Liver (tissue), 9 donors: Measurements from ENCODE around the gene IRF9. TPM values are rescaled to one million over a fixed set of nuclear protein-coding genes. Genes with fewer than 3 reads are reported as not detected.

Experiments
- DNase-seq: peaks from one replicate; pipeline ENCODE4 v3.0.0-alpha.2; 2017; ENCODE audit warnings: low spot score
- H3K27ac ChIP-seq, 2 donors: one replicate each; pipeline ENCODE4 v1.7.0; 2013; ENCODE audit warnings: inconsistent platforms in 2 of 2, low read length in 2 of 2, control low read depth in 1 of 2, low read depth in 1 of 2, mild to moderate bottlenecking in 1 of 2
- H3K27me3 ChIP-seq, 4 donors: one replicate each; pipeline versions ENCODE4 v1.6.1 to v1.7.0; 2013; ENCODE audit warnings: low read length in 3 of 4, inconsistent platforms in 1 of 4, mild to moderate bottlenecking in 1 of 4, moderate library complexity in 1 of 4; ENCODE audit not compliant: control insufficient read depth in 4 of 4, insufficient read depth in 4 of 4
- H3K36me3 ChIP-seq, 4 donors: one replicate each; pipeline versions ENCODE4 v1.6.1 to v1.7.0; 2013; ENCODE audit warnings: low read length in 3 of 4, mild to moderate bottlenecking in 3 of 4, low read depth in 1 of 4, moderate library complexity in 1 of 4; ENCODE audit not compliant: control insufficient read depth in 4 of 4, insufficient read depth in 3 of 4
- H3K4me1 ChIP-seq, 4 donors: one replicate each; pipeline versions ENCODE4 v1.6.1 to v1.7.0; 2013; ENCODE audit warnings: low read length in 3 of 4, mild to moderate bottlenecking in 3 of 4, moderate library complexity in 1 of 4; ENCODE audit not compliant: control insufficient read depth in 4 of 4, insufficient read depth in 4 of 4
- H3K4me3 ChIP-seq, 3 donors: one replicate each; pipeline versions ENCODE4 v1.6.1 to v1.7.0; 2013; ENCODE audit warnings: low read length in 3 of 3, control low read depth in 1 of 3, low read depth in 1 of 3, mild to moderate bottlenecking in 1 of 3
- H3K9ac ChIP-seq, 2 donors: one replicate each; pipeline ENCODE4 v1.7.0; 2013; ENCODE audit warnings: low read length in 2 of 2, mild to moderate bottlenecking in 2 of 2, moderate library complexity in 2 of 2, control low read depth in 1 of 2, low read depth in 1 of 2
- H3K9me3 ChIP-seq, 4 donors: one replicate each; pipeline versions ENCODE4 v1.6.1 to v1.7.0; 2013; ENCODE audit warnings: low read length in 3 of 4; ENCODE audit not compliant: control insufficient read depth in 4 of 4
- EGR1 ChIP-seq, 2 donors: IDR thresholded peaks; 2 replicates each; pipeline ENCODE4 v1.6.1; 2016 to 2018; ENCODE audit warnings: antibody characterized with exemption in 2 of 2, low read depth in 2 of 2
- FOXA1 ChIP-seq: IDR thresholded peaks from 2 replicates; pipeline ENCODE4 v1.6.1; 2016; ENCODE audit warnings: antibody characterized with exemption
- FOXA2 ChIP-seq: IDR thresholded peaks from 2 replicates; pipeline ENCODE4 v1.6.1; 2016; ENCODE audit warnings: antibody characterized with exemption
- GABPA ChIP-seq, 2 donors: IDR thresholded peaks in 1 of 2; conservative IDR thresholded peaks in 1 of 2; 2 replicates each; pipeline ENCODE4 v1.6.1; 2016; ENCODE audit warnings: antibody characterized with exemption in 2 of 2, mild to moderate bottlenecking in 1 of 2, moderate library complexity in 1 of 2
- HNF4A ChIP-seq, 2 donors: conservative IDR thresholded peaks; 2 replicates each; pipeline ENCODE4 v1.6.1; 2016; ENCODE audit warnings: antibody characterized with exemption in 2 of 2, mild to moderate bottlenecking in 2 of 2
- HNF4G ChIP-seq: IDR thresholded peaks from 2 replicates; pipeline ENCODE4 v1.6.1; 2016; ENCODE audit warnings: antibody characterized with exemption
- JUND ChIP-seq, 2 donors: IDR thresholded peaks; 2 replicates each; pipeline ENCODE4 v1.6.1; 2016; ENCODE audit warnings: antibody characterized with exemption in 2 of 2
- RXRA ChIP-seq, 2 donors: IDR thresholded peaks; 2 replicates each; pipeline ENCODE4 v1.6.1; 2017 to 2018; ENCODE audit warnings: antibody characterized with exemption in 2 of 2, mild to moderate bottlenecking in 1 of 2
- SP1 ChIP-seq: IDR thresholded peaks from 2 replicates; pipeline ENCODE4 v1.6.1; 2018; ENCODE audit warnings: antibody characterized with exemption, mild to moderate bottlenecking
- TAF1 ChIP-seq: conservative IDR thresholded peaks from 2 replicates; pipeline ENCODE4 v1.6.1; 2016; ENCODE audit warnings: antibody characterized with exemption, mild to moderate bottlenecking
- YY1 ChIP-seq: IDR thresholded peaks from 2 replicates; pipeline ENCODE4 v1.6.1; 2016; ENCODE audit warnings: antibody characterized with exemption, mild to moderate bottlenecking
- WGBS: extraction: QIAGEN DNeasy Blood & Tissue Kit; methylation state at CpG from one replicate; pipeline ENCODE4 v1.1.7; 2013; 5-methylcytosine and 5-hydroxymethylcytosine counted together
- polyA plus RNA-seq, 2 donors: library from polyadenylated mRNA; stranded (reverse) in 1 of 2; unstranded in 1 of 2; fragments of 200-250 nt in 1 of 2; fragments of >200 nt in 1 of 2; fragmentation: Nextera tagmentation in 1 of 2; extraction: Ambion mirVana in 1 of 2; gene quantifications; one replicate each; pipeline versions ENCODE4 v1.2.1 to v1.2.3, GENCODE V29; 2013 to 2015
- total RNA-seq, 2 donors: library from RNA; depleted of rRNA; stranded (reverse); fragments of >200 nt; gene quantifications; one replicate each; pipeline ENCODE4 v1.2.3, GENCODE V29; 2014
- TF ChIP-seq, protein P1 (sequence below): IDR thresholded peaks from 2 replicates; pipeline ENCODE4 v1.6.1; 2016; ENCODE audit warnings: antibody characterized with exemption, mild to moderate bottlenecking
- TF ChIP-seq, protein P2 (sequence below): fragments of 150-350 bp; IDR thresholded peaks from 2 replicates; pipeline ENCODE4 v1.5.1; 2017; ENCODE audit warnings: improper control_type of control experiment, low read depth, low read length; ENCODE audit not compliant: missing input control
- TF ChIP-seq, protein P3 (sequence below): IDR thresholded peaks from 2 replicates; pipeline ENCODE4 v1.6.1; 2016; ENCODE audit warnings: antibody characterized with exemption
- donor health status: healthy.
- donor health status: healthy.
- donor health status: healthy.
- donor health status: healthy.
- donor health status: healthy.

IRF9 gene
- total and polyA plus RNA-seq, 4 donors, result 37.9 to 60.9 (median 51.0) TPM

DNA sequence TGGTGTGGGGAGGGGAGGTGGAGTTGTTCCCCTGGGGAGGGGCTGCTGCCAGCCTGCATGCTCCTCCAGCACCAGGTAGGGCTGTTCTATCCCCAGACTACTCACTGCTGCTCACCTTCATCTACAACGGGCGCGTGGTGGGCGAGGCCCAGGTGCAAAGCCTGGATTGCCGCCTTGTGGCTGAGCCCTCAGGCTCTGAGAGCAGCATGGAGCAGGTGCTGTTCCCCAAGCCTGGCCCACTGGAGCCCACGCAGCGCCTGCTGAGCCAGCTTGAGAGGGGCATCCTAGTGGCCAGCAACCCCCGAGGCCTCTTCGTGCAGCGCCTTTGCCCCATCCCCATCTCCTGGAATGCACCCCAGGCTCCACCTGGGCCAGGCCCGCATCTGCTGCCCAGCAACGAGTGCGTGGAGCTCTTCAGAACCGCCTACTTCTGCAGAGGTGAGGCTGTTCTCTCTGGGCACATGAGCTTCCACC is 3.5 kb downstream of the IRF9 start:
- WGBS, result 95% methylated on average over 14 of the region's 14 CpGs
- Histone ChIP-seq H3K27ac (no peak overlapping the region), H3K27me3 (no peaks in the 10 kb centered on the region), H3K9ac (no peak overlapping the region), H3K4me3 (no peak overlapping the region), H3K9me3 (no peaks in the 10 kb centered on the region), H3K36me3 (peaks cover 21 to 55% (median 39%) of the 10 kb centered on the region in 4 donors), H3K4me1 (peaks cover 8 to 34% (median 28%) of the 10 kb centered on the region in 4 donors)
- DNase-seq, result no peak
- TF ChIP-seq, protein P1, sequence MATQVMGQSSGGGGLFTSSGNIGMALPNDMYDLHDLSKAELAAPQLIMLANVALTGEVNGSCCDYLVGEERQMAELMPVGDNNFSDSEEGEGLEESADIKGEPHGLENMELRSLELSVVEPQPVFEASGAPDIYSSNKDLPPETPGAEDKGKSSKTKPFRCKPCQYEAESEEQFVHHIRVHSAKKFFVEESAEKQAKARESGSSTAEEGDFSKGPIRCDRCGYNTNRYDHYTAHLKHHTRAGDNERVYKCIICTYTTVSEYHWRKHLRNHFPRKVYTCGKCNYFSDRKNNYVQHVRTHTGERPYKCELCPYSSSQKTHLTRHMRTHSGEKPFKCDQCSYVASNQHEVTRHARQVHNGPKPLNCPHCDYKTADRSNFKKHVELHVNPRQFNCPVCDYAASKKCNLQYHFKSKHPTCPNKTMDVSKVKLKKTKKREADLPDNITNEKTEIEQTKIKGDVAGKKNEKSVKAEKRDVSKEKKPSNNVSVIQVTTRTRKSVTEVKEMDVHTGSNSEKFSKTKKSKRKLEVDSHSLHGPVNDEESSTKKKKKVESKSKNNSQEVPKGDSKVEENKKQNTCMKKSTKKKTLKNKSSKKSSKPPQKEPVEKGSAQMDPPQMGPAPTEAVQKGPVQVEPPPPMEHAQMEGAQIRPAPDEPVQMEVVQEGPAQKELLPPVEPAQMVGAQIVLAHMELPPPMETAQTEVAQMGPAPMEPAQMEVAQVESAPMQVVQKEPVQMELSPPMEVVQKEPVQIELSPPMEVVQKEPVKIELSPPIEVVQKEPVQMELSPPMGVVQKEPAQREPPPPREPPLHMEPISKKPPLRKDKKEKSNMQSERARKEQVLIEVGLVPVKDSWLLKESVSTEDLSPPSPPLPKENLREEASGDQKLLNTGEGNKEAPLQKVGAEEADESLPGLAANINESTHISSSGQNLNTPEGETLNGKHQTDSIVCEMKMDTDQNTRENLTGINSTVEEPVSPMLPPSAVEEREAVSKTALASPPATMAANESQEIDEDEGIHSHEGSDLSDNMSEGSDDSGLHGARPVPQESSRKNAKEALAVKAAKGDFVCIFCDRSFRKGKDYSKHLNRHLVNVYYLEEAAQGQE, result no peak
- no peak for TF ChIP-seq SP1
- no peak for TF ChIP-seq HNF4G
- no peak for TF ChIP-seq TAF1
- no peak for TF ChIP-seq FOXA1
- TF ChIP-seq YY1, result no peak
- no peak for TF ChIP-seq HNF4A (conservative IDR thresholded peaks at IDR 0.05)
- no peak for TF ChIP-seq GABPA (IDR thresholded peaks at IDR 0.05 in 1 of 2, conservative IDR thresholded peaks at IDR 0.05 in 1 of 2)
- TF ChIP-seq, protein P2, sequence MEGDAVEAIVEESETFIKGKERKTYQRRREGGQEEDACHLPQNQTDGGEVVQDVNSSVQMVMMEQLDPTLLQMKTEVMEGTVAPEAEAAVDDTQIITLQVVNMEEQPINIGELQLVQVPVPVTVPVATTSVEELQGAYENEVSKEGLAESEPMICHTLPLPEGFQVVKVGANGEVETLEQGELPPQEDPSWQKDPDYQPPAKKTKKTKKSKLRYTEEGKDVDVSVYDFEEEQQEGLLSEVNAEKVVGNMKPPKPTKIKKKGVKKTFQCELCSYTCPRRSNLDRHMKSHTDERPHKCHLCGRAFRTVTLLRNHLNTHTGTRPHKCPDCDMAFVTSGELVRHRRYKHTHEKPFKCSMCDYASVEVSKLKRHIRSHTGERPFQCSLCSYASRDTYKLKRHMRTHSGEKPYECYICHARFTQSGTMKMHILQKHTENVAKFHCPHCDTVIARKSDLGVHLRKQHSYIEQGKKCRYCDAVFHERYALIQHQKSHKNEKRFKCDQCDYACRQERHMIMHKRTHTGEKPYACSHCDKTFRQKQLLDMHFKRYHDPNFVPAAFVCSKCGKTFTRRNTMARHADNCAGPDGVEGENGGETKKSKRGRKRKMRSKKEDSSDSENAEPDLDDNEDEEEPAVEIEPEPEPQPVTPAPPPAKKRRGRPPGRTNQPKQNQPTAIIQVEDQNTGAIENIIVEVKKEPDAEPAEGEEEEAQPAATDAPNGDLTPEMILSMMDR, result no peak
- TF ChIP-seq FOXA2, result no peak

DNA sequence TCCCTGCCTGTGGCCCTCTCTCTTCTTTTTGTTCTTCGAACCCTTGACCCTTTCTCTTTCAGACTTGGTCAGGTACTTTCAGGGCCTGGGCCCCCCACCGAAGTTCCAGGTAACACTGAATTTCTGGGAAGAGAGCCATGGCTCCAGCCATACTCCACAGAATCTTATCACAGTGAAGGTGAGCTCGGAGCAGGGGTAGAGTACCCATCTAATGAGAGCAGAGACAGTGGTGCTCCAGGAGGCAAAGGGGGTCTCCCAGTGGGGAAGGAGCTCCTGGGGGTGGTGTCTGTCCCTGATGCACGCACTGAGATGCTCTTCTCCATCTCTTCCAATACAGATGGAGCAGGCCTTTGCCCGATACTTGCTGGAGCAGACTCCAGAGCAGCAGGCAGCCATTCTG is 4.7 kb downstream of the IRF9 start:
- DNase-seq, result no peak
- Histone ChIP-seq H3K36me3 (peaks cover 20 to 55% (median 39%) of the 10 kb centered on the region in 4 donors), H3K4me3 (no peak overlapping the region), H3K27ac (no peak overlapping the region), H3K9me3 (no peaks in the 10 kb centered on the region), H3K4me1 (peaks cover 2 to 22% (median 17%) of the 10 kb centered on the region in 4 donors), H3K9ac (no peak overlapping the region), H3K27me3 (no peaks in the 10 kb centered on the region)
- TF ChIP-seq FOXA1 (no peak), GABPA (IDR thresholded peaks at IDR 0.05 in 1 of 2, conservative IDR thresholded peaks at IDR 0.05 in 1 of 2) (no peak), HNF4A (conservative IDR thresholded peaks at IDR 0.05) (no peak), EGR1 (IDR thresholded peaks at IDR 0.05; ENCODE audit: low read depth in 2 of 2) (no peak), RXRA (IDR thresholded peaks at IDR 0.05) (no peak), JUND (IDR thresholded peaks at IDR 0.05) (no peak), TAF1 (no peak), YY1 (no peak)
- TF ChIP-seq, protein P1, result no peak
- TF ChIP-seq, protein P2, result no peak
- TF ChIP-seq, protein P3, sequence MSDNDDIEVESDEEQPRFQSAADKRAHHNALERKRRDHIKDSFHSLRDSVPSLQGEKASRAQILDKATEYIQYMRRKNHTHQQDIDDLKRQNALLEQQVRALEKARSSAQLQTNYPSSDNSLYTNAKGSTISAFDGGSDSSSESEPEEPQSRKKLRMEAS, result no peak
- WGBS, result 93% methylated on average over 5 of the region's 5 CpGs
